ENCODE data around the gene MAP2K5. TPM values are rescaled to one million over a fixed set of nuclear protein-coding genes. Genes with fewer than 3 reads are reported as not detected.
A peak's percentile ranks its signal among the peaks of the same experiment; 100 is the strongest.

Gene MAP2K5
- 10 to 100 TPM; 13.5 to 17.0 TPM for total RNA-seq
- polyA plus RNA-seq (ENCODE audit: insufficient read length in 6 of 6), result 10 to 100 TPM; 19.8 to 25.0 (median 21.9) TPM
- long read RNA-seq, donor 1, transcript MAP2K5-201 (22 exons, 2,347 nt), result major isoform, 5 of 6 reads
- long read RNA-seq, donor 1, partial matches to known transcripts, result 0 of 6 reads
- long read RNA-seq, donor 1, other reads (novel, unspliced or antisense), result 0 of 6 reads
- long read RNA-seq, donor 2, partial matches to known transcripts, result 0 of 5 reads
- long read RNA-seq, donor 2, other reads (novel, unspliced or antisense), result 0 of 5 reads
- long read RNA-seq, donor 3, transcript MAP2K5-201 (22 exons, 2,347 nt), result major isoform, 5 of 5 reads
- long read RNA-seq, donor 3, partial matches to known transcripts, result 0 of 5 reads
- long read RNA-seq, donor 3, other reads (novel, unspliced or antisense), result 0 of 5 reads
- long read RNA-seq, donor 4, partial matches to known transcripts, result 1 of 7 reads
- long read RNA-seq, donor 4, other reads (novel, unspliced or antisense), result 2 of 7 reads
- long read RNA-seq, donor 5, partial matches to known transcripts, result 0 of 2 reads
- long read RNA-seq, donor 5, other reads (novel, unspliced or antisense), result 0 of 2 reads
- long read RNA-seq, donor 6, partial matches to known transcripts, result 0 of 3 reads
- long read RNA-seq, donor 6, other reads (novel, unspliced or antisense), result 0 of 3 reads
- long read RNA-seq, donor 7, partial matches to known transcripts, result 0 of 1 reads
- long read RNA-seq, donor 7, other reads (novel, unspliced or antisense), result 0 of 1 reads
- long read RNA-seq, donor 8, partial matches to known transcripts, result 0 of 3 reads
- long read RNA-seq, donor 8, other reads (novel, unspliced or antisense), result 0 of 3 reads
- long read RNA-seq, donor 9, result 0 reads
- long read RNA-seq, donor 10, partial matches to known transcripts, result 0 of 4 reads
- long read RNA-seq, donor 10, other reads (novel, unspliced or antisense), result 1 of 4 reads
- long read RNA-seq, donor 11, result 0 reads
- long read RNA-seq, donor 12, partial matches to known transcripts, result 0 of 2 reads
- long read RNA-seq, donor 12, other reads (novel, unspliced or antisense), result 0 of 2 reads

- TF ChIP-seq CTCF (IDR thresholded peaks at IDR 0.05), result no peak
- peak; percentile 79 to 98 (median 84) for DNase-seq
- Histone ChIP-seq H3K4me1 (peaks cover 13 to 29% of the 10 kb centered on the region in 2 donors), H3K9me3 (no peaks in the 10 kb centered on the region), H3K27ac (peak within 1 kb of the TSS; percentile 83 to 87), H3K4me3 (peak within 1 kb of the TSS; percentile 68 to 78), H3K36me3 (peaks cover 0 to 8% of the 10 kb centered on the region in 2 donors), H3K27me3 (no peaks in the 10 kb centered on the region)
- intact Hi-C loops (cut with DNase I), result no loop called here
- peak; percentile 96 for ATAC-seq
Measured at GRCh38 chr15:67542420-67543347, at the start of gene MAP2K5. Gene MAP2K5, plus strand, starts transcription at chr15:67542703. Its CDS starts 633 bp downstream, at chr15:67543336.

- Histone ChIP-seq H3K27me3 (no peaks in the 10 kb centered on the region), H3K36me3 (no peaks in the 10 kb centered on the region), H3K4me3 (no peak overlapping the region), H3K4me1 (no peaks in the 10 kb centered on the region), H3K27ac (no peak overlapping the region), H3K9me3 (no peaks in the 10 kb centered on the region)
- intact Hi-C loops (cut with DNase I), result no loop called here
- no peak for TF ChIP-seq CTCF (IDR thresholded peaks at IDR 0.05)
- ATAC-seq, result no peak
- no peak for DNase-seq
Measured at GRCh38 chr15:67495585-67495984, 46.9 kb upstream of the MAP2K5 start.

GRCh38 chr15:67501177-67501835 is 41.2 kb upstream of the MAP2K5 start:
- peaks cover 0 to 4% of the 10 kb centered on the region in 2 donors for H3K4me1 ChIP-seq
- H3K36me3 ChIP-seq, result no peaks in the 10 kb centered on the region
- H3K4me3 ChIP-seq, result peak overlapping the region in 1 of 2 donors; percentile 4
- no peaks in the 10 kb centered on the region for H3K27me3 ChIP-seq
- H3K27ac ChIP-seq, result no peak overlapping the region
- DNase-seq, result peak in 1 of 4 donors; percentile 36
- ATAC-seq, result peak; percentile 87
- intact Hi-C loops (cut with DNase I), result loop anchor here in 1 of 2 donors (10.0 kb wide), 1 partner anchor 333 kb away; no protein-coding TSS in a partner anchor
- peak in 1 of 2 donors; percentile 19 for TF ChIP-seq CTCF (IDR thresholded peaks at IDR 0.05)
- H3K9me3 ChIP-seq, result no peaks in the 10 kb centered on the region

GRCh38 chr15:67501836-67502461 is 40.6 kb upstream of the MAP2K5 start:
- Histone ChIP-seq H3K27ac (no peak overlapping the region), H3K36me3 (no peaks in the 10 kb centered on the region), H3K4me3 (peak overlapping the region in 1 of 2 donors; percentile 4), H3K27me3 (no peaks in the 10 kb centered on the region), H3K9me3 (no peaks in the 10 kb centered on the region), H3K4me1 (peaks cover 0 to 11% of the 10 kb centered on the region in 2 donors)
- DNase-seq (no peak), ATAC-seq (peak; percentile 53)
- intact Hi-C loops (cut with DNase I), result loop anchor here in 1 of 2 donors (10.0 kb wide), 1 partner anchor 333 kb away; no protein-coding TSS in a partner anchor
- no peak for TF ChIP-seq CTCF (IDR thresholded peaks at IDR 0.05)

All from left lung (tissue), 14 donors.